Stimulated activated CD8-positive, alpha-beta memory T cell treated with anti-CD3 and anti-CD28 coated beads, Interleukin-7, amount 100 ng/mL, for 1 hour (primary cell): ENCODE results near the gene RAB31.

Source experiments
- DNase-seq, 2 donors: peaks; one replicate each; pipeline ENCODE4 v3.0.0-alpha.2; 2020; ENCODE audit warnings: low read depth in 2 of 2

The RAB31 gene

DNA sequence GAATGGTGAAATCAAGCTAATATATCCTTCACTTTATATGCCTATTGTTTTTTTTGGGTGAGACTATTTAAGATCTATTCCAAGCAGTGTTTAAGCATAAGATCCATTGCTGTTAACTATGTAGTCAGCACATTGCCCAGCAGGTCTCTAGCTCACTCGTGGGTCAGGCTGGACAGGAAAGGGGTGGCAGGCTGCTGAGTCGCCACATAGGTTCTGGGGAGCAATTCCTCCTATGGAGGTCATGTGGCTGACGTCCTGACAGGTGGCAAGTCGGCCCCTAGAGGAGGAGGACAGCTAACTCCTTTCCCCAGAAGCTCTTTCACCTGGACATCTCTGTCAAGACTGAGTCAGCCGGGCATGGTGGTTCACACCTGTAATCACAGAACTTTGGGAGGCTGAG lies 13.9 kb upstream of the RAB31 start:
- no peak for DNase-seq

DNA sequence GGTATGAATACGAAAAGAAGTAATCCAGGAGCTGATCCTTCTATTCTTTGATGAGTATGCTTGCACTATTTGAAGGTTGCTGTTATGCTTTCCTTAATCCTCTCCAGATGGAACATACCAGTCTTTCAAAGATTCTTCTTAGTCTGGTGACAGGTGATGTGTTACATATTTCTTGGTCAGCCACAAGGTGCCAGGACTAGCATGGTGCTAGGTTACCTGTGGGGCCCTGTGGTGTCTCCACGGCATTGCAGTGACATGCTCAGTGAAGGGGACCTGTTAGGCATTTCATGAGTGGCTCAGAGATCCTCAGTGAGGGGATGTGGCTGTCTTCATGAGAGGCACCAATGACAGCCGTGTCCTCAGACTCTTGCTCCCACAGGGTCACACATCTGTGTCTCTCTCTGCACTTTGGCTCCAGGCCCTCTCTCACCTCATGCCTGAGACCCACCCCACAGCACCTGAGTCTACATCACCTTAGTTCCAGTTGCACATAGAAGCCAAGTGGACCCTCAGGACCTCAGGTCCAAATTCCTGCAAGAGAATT lies 13.1 kb upstream of the RAB31 start:
- DNase-seq = no peak

DNA sequence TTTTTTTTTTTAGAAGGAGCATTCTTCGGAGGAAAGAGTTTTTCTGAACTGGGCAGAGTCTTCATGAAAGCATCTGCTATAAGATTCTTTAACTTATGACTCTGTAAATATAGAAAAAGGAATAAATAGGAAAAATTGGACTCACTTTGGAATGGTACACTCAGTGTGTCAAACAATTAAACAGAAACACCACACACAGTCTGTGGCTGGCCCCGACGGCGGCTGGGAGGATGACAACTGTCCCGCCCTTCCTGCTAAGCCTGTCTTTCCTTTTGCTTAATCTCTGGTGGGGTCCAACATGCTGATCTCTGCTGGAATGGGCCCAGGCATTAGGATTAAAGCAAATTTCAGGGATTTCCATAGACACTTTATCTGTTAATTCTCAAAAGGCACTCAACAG lies 12.5 kb upstream of the RAB31 start:
- no peak for DNase-seq

DNA sequence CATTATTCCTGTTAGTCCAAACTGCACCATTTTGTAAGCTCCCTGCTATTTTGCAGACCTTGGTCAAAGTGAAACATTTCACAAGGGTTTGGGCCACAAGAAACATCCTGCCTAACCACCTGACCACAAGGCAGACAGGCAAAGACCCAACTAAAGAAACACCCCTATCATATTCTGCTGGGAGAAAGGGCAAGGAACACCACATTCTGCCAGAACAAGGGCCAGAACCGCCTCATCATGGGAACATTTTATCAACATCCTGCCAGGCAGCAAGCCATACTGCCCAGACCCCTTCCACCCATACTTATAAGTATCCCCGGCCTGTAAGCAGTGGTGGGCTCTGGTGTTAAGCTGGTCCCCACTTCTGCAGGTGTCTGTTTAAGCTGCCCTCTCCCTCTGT lies 12.0 kb upstream of the RAB31 start:
- no peak for DNase-seq

GRCh38 chr18:9696701-9697100 lies 11.4 kb upstream of the RAB31 start:
- no peak for DNase-seq

GRCh38 chr18:9697121-9697520 lies 11.0 kb upstream of the RAB31 start:
- DNase-seq = no peak

- DNase-seq = no peak
These were observed 9.6 kb upstream of the RAB31 start for GRCh38 chr18:9698497-9698896.

DNA sequence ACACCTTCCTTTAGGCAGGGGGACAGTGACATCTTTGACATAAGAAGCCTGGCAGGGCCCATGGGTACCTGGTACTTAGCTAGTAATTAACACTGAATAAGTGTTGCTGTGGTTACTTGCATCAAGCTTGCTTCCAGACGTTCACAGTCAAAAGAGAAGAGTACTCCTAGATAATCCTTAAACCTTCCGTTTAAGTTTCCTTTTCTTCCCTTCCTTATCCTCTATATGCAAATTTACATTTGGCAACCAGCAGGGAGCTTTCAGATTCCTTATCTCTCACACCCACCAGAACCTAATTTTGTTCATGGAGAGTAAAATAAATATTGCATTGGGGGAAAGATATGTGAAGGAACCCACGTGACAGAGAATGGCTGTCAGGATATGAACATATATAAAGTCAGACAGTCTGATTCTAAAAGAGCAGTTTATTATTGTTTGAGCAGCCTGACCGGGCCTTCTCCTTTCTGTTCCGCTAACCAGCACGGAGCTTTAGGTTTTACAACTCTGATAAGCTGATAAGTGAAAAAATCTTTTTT lies 7.8 kb upstream of the RAB31 start:
- DNase-seq = no peak

- no peak for DNase-seq
These were observed 6.3 kb upstream of the RAB31 start for GRCh38 chr18:9701609-9702349.

DNA sequence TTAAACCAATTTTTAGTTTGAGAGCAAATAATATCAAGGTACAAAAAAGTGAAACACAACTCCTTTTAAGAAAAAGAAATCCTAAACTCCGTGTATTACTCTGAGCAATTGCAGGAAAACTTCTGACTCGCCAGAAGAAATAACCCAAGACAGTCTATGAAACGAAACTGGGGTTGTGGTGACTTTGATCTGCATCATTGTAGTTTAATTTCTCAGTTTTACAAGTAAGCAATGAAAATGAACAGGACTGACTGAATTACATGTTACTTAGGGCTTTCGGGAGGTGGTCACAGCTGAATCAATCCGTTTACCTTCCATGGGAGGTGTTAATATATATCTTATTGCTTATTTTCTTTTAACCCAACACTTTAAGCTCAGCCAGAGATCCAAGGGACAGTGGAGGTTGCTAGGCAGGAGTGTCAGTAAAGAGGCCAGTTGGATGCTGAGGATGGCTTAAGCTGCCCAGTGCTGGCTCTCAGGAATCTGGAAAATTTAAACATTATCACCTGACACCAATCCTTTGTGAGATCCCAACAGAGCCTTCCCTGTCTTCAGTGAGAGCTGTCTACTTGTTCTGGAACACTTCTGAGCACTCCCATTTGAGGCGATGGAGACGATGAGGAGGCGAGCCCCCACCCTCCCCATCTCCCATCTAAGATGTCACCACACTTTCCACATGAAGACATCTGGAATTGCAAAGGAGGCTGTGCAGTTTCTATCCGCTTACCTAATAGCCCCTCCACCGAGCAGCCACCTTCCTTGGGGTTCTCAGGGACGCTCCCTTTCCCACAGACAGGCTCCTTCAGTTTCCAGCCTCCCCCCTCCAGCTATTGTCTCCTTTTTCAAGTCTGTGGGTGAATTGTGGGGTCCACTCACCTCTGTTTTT lies 3.6 kb upstream of the RAB31 start:
- DNase-seq = no peak

GRCh38 chr18:9705183-9705829 lies 2.8 kb upstream of the RAB31 start:
- DNase-seq = no peak

- DNase-seq = no peak
These were observed 1.8 kb upstream of the RAB31 start for GRCh38 chr18:9706081-9706935.

- no peak for DNase-seq
These were observed 582 bp upstream of the RAB31 start for GRCh38 chr18:9707381-9708056.

GRCh38 chr18:9708434-9709303 lies 568 bp downstream of the RAB31 start:
- DNase-seq = no peak

GRCh38 chr18:9709304-9709877 lies 1.3 kb downstream of the RAB31 start:
- DNase-seq = no peak

GRCh38 chr18:9710037-9710436 lies 1.9 kb downstream of the RAB31 start:
- DNase-seq = no peak

- DNase-seq = no peak
These were observed 3.4 kb downstream of the RAB31 start for GRCh38 chr18:9711361-9712129.

DNA sequence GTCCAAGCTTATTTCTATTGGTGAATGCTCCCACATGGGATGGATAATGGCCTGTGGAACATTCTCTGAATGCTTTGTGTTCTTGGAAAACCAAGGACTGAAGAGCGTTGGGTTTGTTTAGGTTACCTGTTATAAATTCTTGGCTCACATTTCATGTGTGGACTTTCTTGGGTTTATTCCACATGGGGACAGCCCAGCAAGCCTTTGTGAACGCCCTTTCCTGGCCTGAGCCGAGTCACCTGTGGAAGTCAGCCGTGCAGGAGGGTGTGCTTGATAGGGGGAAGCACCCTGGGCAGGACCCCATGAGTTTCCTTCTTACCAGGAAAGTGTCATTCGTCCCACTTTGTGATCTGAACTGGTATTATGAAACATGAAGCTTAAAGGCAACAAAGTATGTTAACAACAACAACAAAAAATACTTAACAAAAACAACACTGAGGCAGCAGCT lies 4.1 kb downstream of the RAB31 start:
- no peak for DNase-seq
